Measurements from ENCODE around the gene KIRREL3.

DNA sequence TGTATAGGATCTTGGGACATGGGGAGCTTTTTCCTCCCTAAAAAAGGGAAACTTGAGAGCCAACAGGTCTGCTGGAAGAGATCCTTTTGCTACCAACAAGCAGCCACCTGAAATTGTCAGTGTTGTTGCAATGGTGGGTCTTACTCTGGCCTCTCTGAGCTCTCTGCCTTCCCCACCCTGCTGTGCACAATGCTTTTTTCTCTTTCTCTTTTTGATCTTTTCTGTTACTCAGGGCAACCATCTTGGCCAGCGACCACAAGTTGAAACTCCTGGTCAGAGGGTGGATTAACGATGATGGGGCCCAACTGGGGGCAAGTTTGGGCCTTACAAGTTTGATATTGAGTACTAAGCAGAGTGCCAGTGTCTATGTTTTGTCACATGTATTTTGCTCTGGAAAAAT, 155.8 kb downstream of the KIRREL3 start:
- no peak for TF ChIP-seq POLR2A (IDR thresholded peaks at IDR 0.05)
- TF ChIP-seq, protein P1, sequence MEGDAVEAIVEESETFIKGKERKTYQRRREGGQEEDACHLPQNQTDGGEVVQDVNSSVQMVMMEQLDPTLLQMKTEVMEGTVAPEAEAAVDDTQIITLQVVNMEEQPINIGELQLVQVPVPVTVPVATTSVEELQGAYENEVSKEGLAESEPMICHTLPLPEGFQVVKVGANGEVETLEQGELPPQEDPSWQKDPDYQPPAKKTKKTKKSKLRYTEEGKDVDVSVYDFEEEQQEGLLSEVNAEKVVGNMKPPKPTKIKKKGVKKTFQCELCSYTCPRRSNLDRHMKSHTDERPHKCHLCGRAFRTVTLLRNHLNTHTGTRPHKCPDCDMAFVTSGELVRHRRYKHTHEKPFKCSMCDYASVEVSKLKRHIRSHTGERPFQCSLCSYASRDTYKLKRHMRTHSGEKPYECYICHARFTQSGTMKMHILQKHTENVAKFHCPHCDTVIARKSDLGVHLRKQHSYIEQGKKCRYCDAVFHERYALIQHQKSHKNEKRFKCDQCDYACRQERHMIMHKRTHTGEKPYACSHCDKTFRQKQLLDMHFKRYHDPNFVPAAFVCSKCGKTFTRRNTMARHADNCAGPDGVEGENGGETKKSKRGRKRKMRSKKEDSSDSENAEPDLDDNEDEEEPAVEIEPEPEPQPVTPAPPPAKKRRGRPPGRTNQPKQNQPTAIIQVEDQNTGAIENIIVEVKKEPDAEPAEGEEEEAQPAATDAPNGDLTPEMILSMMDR (IDR thresholded peaks at IDR 0.05) = no peak

All from testis (tissue), 2 donors.